C4-2B (cell line): Measurements from ENCODE around the gene MLLT10.

ENCODE experiments used
- ZFX ChIP-seq: fragments of 450-650 bp; IDR thresholded peaks from 2 replicates; pipeline ENCODE4 v1.6.1; 2017
- TF ChIP-seq, protein P1 (sequence below): fragments of 450-650 bp; conservative IDR thresholded peaks from 2 replicates; pipeline ENCODE4 v1.5.1; 2017; ENCODE audit warnings: mild to moderate bottlenecking

DNA sequence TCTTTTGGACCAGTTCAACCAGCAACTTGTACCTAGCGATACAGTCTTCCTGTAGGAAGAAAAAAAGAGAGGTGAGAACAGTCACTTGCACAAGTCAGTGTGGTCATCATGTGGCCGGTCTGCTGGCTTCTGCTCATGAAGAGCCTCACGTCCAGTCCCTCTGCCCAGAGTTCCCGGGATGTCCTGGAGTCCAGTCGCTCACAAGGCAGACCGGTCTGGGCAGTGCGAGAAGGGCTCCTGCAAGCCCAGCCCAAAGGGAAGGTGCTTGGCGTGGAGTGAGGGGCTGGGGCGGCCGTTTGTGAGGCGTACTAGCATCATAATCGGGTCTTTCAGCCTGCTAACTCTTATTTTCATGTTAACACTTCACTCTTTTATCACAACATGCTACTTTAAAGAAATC lies 222.7 kb downstream of the MLLT10 start:
- TF ChIP-seq, protein P1, sequence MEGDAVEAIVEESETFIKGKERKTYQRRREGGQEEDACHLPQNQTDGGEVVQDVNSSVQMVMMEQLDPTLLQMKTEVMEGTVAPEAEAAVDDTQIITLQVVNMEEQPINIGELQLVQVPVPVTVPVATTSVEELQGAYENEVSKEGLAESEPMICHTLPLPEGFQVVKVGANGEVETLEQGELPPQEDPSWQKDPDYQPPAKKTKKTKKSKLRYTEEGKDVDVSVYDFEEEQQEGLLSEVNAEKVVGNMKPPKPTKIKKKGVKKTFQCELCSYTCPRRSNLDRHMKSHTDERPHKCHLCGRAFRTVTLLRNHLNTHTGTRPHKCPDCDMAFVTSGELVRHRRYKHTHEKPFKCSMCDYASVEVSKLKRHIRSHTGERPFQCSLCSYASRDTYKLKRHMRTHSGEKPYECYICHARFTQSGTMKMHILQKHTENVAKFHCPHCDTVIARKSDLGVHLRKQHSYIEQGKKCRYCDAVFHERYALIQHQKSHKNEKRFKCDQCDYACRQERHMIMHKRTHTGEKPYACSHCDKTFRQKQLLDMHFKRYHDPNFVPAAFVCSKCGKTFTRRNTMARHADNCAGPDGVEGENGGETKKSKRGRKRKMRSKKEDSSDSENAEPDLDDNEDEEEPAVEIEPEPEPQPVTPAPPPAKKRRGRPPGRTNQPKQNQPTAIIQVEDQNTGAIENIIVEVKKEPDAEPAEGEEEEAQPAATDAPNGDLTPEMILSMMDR = no peak
- no peak for TF ChIP-seq ZFX
